ENCODE measurements around the gene SOWAHB. TPM values are rescaled to one million over a fixed set of nuclear protein-coding genes. Genes with fewer than 3 reads are reported as not detected.

The SOWAHB gene
- total and polyA plus RNA-seq, 2 of the 8 experiments (the other 6 are each of a cell fraction or from before 2014, with no cell fraction given): 0.15 to 0.65 TPM

DNA sequence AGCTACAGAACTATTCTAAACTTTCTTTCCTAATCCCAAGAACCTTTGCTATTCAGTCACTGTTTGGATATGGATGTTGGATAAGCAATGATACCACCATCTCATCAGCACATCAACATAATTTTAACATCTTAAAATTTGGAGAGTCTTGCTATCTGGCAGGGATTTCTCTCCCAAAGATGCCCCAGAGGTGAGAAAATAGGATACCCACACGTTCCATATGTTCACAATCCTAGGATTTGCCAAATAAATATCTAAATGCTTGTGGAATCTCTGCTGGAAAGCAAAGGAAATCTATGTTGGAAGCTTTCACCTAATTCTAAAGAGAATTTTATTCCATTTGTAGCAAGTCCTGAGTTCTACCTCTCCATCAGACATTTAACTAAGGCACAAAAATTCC, 24.4 kb downstream of the SOWAHB start (continued):
- TF ChIP-seq, protein P1, sequence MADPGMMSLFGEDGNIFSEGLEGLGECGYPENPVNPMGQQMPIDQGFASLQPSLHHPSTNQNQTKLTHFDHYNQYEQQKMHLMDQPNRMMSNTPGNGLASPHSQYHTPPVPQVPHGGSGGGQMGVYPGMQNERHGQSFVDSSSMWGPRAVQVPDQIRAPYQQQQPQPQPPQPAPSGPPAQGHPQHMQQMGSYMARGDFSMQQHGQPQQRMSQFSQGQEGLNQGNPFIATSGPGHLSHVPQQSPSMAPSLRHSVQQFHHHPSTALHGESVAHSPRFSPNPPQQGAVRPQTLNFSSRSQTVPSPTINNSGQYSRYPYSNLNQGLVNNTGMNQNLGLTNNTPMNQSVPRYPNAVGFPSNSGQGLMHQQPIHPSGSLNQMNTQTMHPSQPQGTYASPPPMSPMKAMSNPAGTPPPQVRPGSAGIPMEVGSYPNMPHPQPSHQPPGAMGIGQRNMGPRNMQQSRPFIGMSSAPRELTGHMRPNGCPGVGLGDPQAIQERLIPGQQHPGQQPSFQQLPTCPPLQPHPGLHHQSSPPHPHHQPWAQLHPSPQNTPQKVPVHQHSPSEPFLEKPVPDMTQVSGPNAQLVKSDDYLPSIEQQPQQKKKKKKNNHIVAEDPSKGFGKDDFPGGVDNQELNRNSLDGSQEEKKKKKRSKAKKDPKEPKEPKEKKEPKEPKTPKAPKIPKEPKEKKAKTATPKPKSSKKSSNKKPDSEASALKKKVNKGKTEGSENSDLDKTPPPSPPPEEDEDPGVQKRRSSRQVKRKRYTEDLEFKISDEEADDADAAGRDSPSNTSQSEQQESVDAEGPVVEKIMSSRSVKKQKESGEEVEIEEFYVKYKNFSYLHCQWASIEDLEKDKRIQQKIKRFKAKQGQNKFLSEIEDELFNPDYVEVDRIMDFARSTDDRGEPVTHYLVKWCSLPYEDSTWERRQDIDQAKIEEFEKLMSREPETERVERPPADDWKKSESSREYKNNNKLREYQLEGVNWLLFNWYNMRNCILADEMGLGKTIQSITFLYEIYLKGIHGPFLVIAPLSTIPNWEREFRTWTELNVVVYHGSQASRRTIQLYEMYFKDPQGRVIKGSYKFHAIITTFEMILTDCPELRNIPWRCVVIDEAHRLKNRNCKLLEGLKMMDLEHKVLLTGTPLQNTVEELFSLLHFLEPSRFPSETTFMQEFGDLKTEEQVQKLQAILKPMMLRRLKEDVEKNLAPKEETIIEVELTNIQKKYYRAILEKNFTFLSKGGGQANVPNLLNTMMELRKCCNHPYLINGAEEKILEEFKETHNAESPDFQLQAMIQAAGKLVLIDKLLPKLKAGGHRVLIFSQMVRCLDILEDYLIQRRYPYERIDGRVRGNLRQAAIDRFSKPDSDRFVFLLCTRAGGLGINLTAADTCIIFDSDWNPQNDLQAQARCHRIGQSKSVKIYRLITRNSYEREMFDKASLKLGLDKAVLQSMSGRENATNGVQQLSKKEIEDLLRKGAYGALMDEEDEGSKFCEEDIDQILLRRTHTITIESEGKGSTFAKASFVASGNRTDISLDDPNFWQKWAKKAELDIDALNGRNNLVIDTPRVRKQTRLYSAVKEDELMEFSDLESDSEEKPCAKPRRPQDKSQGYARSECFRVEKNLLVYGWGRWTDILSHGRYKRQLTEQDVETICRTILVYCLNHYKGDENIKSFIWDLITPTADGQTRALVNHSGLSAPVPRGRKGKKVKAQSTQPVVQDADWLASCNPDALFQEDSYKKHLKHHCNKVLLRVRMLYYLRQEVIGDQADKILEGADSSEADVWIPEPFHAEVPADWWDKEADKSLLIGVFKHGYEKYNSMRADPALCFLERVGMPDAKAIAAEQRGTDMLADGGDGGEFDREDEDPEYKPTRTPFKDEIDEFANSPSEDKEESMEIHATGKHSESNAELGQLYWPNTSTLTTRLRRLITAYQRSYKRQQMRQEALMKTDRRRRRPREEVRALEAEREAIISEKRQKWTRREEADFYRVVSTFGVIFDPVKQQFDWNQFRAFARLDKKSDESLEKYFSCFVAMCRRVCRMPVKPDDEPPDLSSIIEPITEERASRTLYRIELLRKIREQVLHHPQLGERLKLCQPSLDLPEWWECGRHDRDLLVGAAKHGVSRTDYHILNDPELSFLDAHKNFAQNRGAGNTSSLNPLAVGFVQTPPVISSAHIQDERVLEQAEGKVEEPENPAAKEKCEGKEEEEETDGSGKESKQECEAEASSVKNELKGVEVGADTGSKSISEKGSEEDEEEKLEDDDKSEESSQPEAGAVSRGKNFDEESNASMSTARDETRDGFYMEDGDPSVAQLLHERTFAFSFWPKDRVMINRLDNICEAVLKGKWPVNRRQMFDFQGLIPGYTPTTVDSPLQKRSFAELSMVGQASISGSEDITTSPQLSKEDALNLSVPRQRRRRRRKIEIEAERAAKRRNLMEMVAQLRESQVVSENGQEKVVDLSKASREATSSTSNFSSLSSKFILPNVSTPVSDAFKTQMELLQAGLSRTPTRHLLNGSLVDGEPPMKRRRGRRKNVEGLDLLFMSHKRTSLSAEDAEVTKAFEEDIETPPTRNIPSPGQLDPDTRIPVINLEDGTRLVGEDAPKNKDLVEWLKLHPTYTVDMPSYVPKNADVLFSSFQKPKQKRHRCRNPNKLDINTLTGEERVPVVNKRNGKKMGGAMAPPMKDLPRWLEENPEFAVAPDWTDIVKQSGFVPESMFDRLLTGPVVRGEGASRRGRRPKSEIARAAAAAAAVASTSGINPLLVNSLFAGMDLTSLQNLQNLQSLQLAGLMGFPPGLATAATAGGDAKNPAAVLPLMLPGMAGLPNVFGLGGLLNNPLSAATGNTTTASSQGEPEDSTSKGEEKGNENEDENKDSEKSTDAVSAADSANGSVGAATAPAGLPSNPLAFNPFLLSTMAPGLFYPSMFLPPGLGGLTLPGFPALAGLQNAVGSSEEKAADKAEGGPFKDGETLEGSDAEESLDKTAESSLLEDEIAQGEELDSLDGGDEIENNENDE (IDR thresholded peaks at IDR 0.05; ENCODE audit: insufficient replicate concordance, low read length): no peak
- TF ChIP-seq, protein P2, sequence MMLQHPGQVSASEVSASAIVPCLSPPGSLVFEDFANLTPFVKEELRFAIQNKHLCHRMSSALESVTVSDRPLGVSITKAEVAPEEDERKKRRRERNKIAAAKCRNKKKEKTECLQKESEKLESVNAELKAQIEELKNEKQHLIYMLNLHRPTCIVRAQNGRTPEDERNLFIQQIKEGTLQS (IDR thresholded peaks at IDR 0.05; ENCODE audit: insufficient read depth, low read depth, low read length): no peak
- TF ChIP-seq RBBP5 (IDR thresholded peaks at IDR 0.05; ENCODE audit: borderline replicate concordance, low read depth, low read length): no peak

Data from H1 (cell line).